Measurements from ENCODE around the gene GRM8. TPM values are rescaled to one million over a fixed set of nuclear protein-coding genes. Genes with fewer than 3 reads are reported as not detected.

GRM8 gene
- polyA plus RNA-seq, 2 of the 4 experiments (the other 2 are of a cell fraction), result 0.06 TPM; not detected in 1

DNA sequence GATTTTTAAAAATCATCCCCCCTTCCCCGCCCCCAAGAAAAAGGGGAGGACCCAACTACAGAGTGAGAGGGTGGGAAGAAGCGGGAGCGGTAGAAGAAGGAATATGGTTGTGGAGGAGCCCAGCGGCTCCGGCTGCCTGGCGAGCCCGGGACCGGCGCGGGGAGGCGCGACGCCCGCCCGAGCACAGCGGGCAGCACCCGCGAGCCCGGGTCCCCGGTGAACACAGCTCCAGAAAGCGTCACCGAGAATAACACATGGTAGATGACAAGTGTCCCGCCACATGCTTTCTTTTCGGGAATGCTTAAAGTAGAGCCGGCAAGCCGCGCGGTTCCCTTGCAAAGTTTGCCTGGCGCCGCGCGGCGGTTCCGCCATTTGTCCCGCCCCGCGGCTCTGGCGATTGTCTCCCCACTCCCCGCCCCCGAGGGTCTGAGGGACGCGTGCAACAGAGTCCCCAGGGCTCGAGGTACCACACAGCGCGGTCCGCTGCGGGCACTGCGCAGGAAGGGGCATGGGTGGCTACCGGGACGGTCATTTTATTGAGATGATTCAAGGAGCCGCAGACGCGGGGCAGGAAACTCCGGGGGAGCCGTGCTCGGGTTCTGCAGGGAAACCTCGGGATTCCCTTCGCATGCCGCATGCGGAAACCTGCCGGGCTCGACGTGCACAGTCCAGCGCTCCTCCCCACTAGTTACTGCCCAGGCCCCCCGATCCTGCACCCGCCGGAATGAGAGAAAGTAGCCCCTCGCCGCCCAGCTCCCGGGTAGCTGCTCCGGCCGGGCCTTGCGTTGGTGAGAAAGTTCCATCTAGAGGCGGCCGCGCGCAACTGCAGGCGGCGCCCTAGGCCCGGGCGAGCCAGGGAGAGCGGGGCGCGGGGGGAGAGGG lies 781 bp upstream of the GRM8 start:
- Histone ChIP-seq H3K9me3 (no peaks in the 10 kb centered on the region), H3K4me1 (peaks cover 14% of the 10 kb centered on the region), H3K27ac (peak overlapping the region; percentile 41 to 76), H3K4me2 (peak overlapping the region; percentile 99), H3K4me3 (peak overlapping the region; percentile 56)
- ATAC-seq, result peak; percentile 80 to 93
- WGBS (ENCODE audit: missing lambda C conversion rate), result 2% methylated on average over 47 of the region's 84 CpGs
- POLR2A ChIA-PET, result interaction anchor here (0.5 kb wide), 1 partner anchor 1841 kb away, joined by 3 read pairs; no protein-coding TSS in a partner anchor
- CTCF ChIA-PET, result interaction anchor here (0.6 to 2.1 kb wide), 17 partner anchors 8 to 574 kb away, joined by 3 to 12 read pairs (median 4); no protein-coding TSS in a partner anchor
- peak; percentile 62 to 63 for DNase-seq (ENCODE audit: low read depth in 1 of 2, low spot score in 1 of 2)
- TF ChIP-seq, protein P1, sequence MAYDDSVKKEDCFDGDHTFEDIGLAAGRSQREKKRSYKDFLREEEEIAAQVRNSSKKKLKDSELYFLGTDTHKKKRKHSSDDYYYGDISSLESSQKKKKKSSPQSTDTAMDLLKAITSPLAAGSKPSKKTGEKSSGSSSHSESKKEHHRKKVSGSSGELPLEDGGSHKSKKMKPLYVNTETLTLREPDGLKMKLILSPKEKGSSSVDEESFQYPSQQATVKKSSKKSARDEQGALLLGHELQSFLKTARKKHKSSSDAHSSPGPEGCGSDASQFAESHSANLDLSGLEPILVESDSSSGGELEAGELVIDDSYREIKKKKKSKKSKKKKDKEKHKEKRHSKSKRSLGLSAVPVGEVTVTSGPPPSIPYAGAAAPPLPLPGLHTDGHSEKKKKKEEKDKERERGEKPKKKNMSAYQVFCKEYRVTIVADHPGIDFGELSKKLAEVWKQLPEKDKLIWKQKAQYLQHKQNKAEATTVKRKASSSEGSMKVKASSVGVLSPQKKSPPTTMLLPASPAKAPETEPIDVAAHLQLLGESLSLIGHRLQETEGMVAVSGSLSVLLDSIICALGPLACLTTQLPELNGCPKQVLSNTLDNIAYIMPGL (CRISPR knock-in tag; IDR thresholded peaks at IDR 0.05; ENCODE audit: borderline replicate concordance), result no peak
- peak; percentile 71; the same call in 1 of the 2 replicates for TF ChIP-seq RNF2 (IDR thresholded peaks at IDR 0.05; ENCODE audit: borderline replicate concordance, low read depth)
- TF ChIP-seq CTCF (IDR thresholded peaks at IDR 0.05), result peak; percentile 68
- peak; percentile 60 to 71 for TF ChIP-seq RAD21 (conservative IDR thresholded peaks at IDR 0.05 in 1 of 2, IDR thresholded peaks at IDR 0.05 in 1 of 2)
- no peak for TF ChIP-seq RCOR1 (IDR thresholded peaks at IDR 0.05; ENCODE audit: low read depth, low read length)
- peak; percentile 45; the same call in 1 of the 3 replicates for TF ChIP-seq SMC3 (IDR thresholded peaks at IDR 0.05)
- 0 out of 2 replicates have a peak, but pooled peaks have one; percentile 7 for TF ChIP-seq PHF8 (IDR thresholded peaks at IDR 0.05; ENCODE audit: borderline replicate concordance, low read depth)
- TF ChIP-seq, protein P2, sequence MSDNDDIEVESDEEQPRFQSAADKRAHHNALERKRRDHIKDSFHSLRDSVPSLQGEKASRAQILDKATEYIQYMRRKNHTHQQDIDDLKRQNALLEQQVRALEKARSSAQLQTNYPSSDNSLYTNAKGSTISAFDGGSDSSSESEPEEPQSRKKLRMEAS (IDR thresholded peaks at IDR 0.05), result peak; percentile 72; the same call in 1 of the 2 replicates
- no peak for TF ChIP-seq BHLHE40 (IDR thresholded peaks at IDR 0.05; ENCODE audit: low read depth, low read length)
- TF ChIP-seq, protein P3, sequence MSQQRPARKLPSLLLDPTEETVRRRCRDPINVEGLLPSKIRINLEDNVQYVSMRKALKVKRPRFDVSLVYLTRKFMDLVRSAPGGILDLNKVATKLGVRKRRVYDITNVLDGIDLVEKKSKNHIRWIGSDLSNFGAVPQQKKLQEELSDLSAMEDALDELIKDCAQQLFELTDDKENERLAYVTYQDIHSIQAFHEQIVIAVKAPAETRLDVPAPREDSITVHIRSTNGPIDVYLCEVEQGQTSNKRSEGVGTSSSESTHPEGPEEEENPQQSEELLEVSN (IDR thresholded peaks at IDR 0.05; ENCODE audit: borderline replicate concordance, low read depth), result peak; percentile 54; the same call in 1 of the 2 replicates
- TF ChIP-seq, protein P4, sequence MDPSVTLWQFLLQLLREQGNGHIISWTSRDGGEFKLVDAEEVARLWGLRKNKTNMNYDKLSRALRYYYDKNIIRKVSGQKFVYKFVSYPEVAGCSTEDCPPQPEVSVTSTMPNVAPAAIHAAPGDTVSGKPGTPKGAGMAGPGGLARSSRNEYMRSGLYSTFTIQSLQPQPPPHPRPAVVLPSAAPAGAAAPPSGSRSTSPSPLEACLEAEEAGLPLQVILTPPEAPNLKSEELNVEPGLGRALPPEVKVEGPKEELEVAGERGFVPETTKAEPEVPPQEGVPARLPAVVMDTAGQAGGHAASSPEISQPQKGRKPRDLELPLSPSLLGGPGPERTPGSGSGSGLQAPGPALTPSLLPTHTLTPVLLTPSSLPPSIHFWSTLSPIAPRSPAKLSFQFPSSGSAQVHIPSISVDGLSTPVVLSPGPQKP (IDR thresholded peaks at IDR 0.05; ENCODE audit: low read depth, low read length), result no peak
- no peak for FAIRE-seq

DNA sequence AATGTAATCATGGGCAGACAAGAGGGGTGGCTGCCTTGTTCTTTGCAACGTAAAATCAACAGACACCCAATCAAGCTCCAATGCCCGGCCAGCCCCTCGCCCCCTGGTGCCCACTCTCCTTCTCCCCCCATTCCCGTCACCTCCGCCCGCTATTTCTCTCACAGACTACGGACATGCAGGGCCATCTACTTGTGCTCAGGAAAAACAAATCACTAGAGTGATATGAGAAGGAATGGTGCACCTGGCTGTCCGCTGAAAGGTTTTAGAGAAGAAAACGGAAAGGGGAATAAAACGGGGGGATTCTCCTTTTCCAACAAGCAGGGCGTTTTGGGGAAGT lies 396 bp downstream of the GRM8 start:
- ATAC-seq, result no peak
- Histone ChIP-seq H3K27ac (no peak overlapping the region), H3K4me3 (peak overlapping the region; percentile 56), H3K4me1 (peaks cover 14% of the 10 kb centered on the region), H3K9me3 (no peaks in the 10 kb centered on the region), H3K4me2 (peak overlapping the region; percentile 99)
- 2% methylated on average over 11 of the region's 11 CpGs for WGBS (ENCODE audit: missing lambda C conversion rate)
- ChIA-PET POLR2A (no interaction called here), CTCF (interaction anchor here (1.2 to 1.8 kb wide), 2 partner anchors 9 to 262 kb away, joined by 4 read pairs; no protein-coding TSS in a partner anchor)
- DNase-seq (ENCODE audit: low read depth in 1 of 2, low spot score in 1 of 2), result no peak
- FAIRE-seq, result no peak
- TF ChIP-seq MYC (IDR thresholded peaks at IDR 0.05; ENCODE audit: borderline replicate concordance, low read length) (no peak), RCOR1 (IDR thresholded peaks at IDR 0.05; ENCODE audit: low read depth, low read length) (no peak), RNF2 (IDR thresholded peaks at IDR 0.05; ENCODE audit: borderline replicate concordance, low read depth) (peak; percentile 72; the same call in 1 of the 2 replicates), GATA3 (IDR thresholded peaks at IDR 0.05; ENCODE audit: borderline replicate concordance) (no peak), POLR2AphosphoS2 (conservative IDR thresholded peaks at IDR 0.05; ENCODE audit: low read length) (no peak)
